ENCODE measurements around the gene IGSF23.
"Not testable (repeated sequence)": the region's sequence is repeated elsewhere in the genome, so short reads cannot be mapped to it uniquely, and the experiment has no call there.

- not testable (repeated sequence) for TF ChIP-seq CTCF (conservative IDR thresholded peaks at IDR 0.05; ENCODE audit: low read depth, low read length); EZH2 (IDR thresholded peaks at IDR 0.05; ENCODE audit: borderline replicate concordance, low read depth, low read length, poor library complexity, severe bottlenecking)
These were observed 18.2 kb downstream of the IGSF23 start for GRCh38 chr19:44631611-44632010.
